Keratinocyte (primary cell): Measurements from ENCODE around the gene RTL1. TPM values are rescaled to one million over a fixed set of nuclear protein-coding genes. Genes with fewer than 3 reads are reported as not detected.

Source experiments
- DNase-seq: peaks from one replicate; pipeline ENCODE4 v3.0.0-alpha.2; 2011; ENCODE audit warnings: low read depth, missing footprints, low spot score
- FAIRE-seq: peaks from 2 replicates; lab custom pipeline; 2011; peaks lifted over from hg19 to GRCh38; lab: Jason Lieb, UNC
- H2AFZ ChIP-seq: 2 replicates; pipeline ENCODE4 v1.6.0; 2012; ENCODE audit warnings: low read length, control low read depth, inconsistent platforms; ENCODE audit not compliant: control insufficient read depth
- H3K27ac ChIP-seq: 2 replicates; pipeline ENCODE4 v1.5.1; 2011; ENCODE audit warnings: low read length; ENCODE audit not compliant: control insufficient read depth, insufficient read depth
- H3K27me3 ChIP-seq: 3 replicates; pipeline ENCODE4 v1.6.0; 2011; ENCODE audit warnings: low read length; ENCODE audit not compliant: control insufficient read depth, insufficient read depth; ENCODE audit errors: extremely low read depth
- H3K36me3 ChIP-seq, 2 experiments: 2 replicates in 1 of 2; 3 replicates in 1 of 2; pipeline ENCODE4 v1.5.1; 2011; ENCODE audit warnings: low read length in 2 of 2, mild to moderate bottlenecking in 1 of 2; ENCODE audit not compliant: control insufficient read depth in 2 of 2, insufficient read depth in 2 of 2; ENCODE audit errors: extremely low read depth in 1 of 2
- H3K4me1 ChIP-seq: 3 replicates; pipeline ENCODE4 v1.5.1; 2011; ENCODE audit warnings: low read length; ENCODE audit not compliant: control insufficient read depth, insufficient read depth; ENCODE audit errors: extremely low read depth
- H3K4me2 ChIP-seq: 3 replicates; pipeline ENCODE4 v1.6.0; 2011; ENCODE audit warnings: low read depth, low read length; ENCODE audit not compliant: control insufficient read depth, insufficient read depth; ENCODE audit errors: extremely low read depth
- H3K4me3 ChIP-seq, 3 experiments: fragments of 200-600 bp in 1 of 3; sonication (generic) in 1 of 3; 2 replicates in 2 of 3; 3 replicates in 1 of 3; pipeline ENCODE4 v1.5.1; 2011 to 2016; ENCODE audit warnings: low read length in 3 of 3, mild to moderate bottlenecking in 3 of 3, control low read depth in 2 of 3, inconsistent platforms in 1 of 3, low read depth in 1 of 3, mixed read lengths in 1 of 3, mixed run types in 1 of 3, moderate library complexity in 1 of 3; ENCODE audit not compliant: control insufficient read depth in 2 of 3, insufficient read depth in 2 of 3; ENCODE audit errors: extremely low read depth in 1 of 3
- H3K79me2 ChIP-seq: 2 replicates; pipeline ENCODE4 v1.6.0; 2012; ENCODE audit warnings: low read length; ENCODE audit not compliant: control insufficient read depth, insufficient read depth
- H3K9ac ChIP-seq: 3 replicates; pipeline ENCODE4 v1.6.0; 2011; ENCODE audit warnings: low read length; ENCODE audit not compliant: control insufficient read depth, insufficient read depth; ENCODE audit errors: extremely low read depth
- H3K9me1 ChIP-seq: 3 replicates; pipeline ENCODE4 v1.6.0; 2011; ENCODE audit warnings: low read length; ENCODE audit not compliant: control insufficient read depth, insufficient read depth; ENCODE audit errors: extremely low read depth
- H3K9me3 ChIP-seq: 2 replicates; pipeline ENCODE4 v1.5.1; 2012; ENCODE audit warnings: low read depth, low read length; ENCODE audit not compliant: control insufficient read depth
- H4K20me1 ChIP-seq: 3 replicates; pipeline ENCODE4 v1.6.0; 2011; ENCODE audit warnings: low read length; ENCODE audit not compliant: control insufficient read depth, insufficient read depth; ENCODE audit errors: extremely low read depth
- CTCF ChIP-seq, 3 experiments: IDR thresholded peaks in 1 of 3; conservative IDR thresholded peaks in 1 of 3; optimal IDR thresholded peaks in 1 of 3; 2 replicates in 2 of 3; 3 replicates in 1 of 3; pipeline versions ENCODE3 to v1.5.1; 2011; ENCODE audit warnings: low read length in 3 of 3, mild to moderate bottlenecking in 3 of 3, moderate library complexity in 2 of 3, control low read depth in 1 of 3, inconsistent platforms in 1 of 3; ENCODE audit not compliant: insufficient read depth in 2 of 3; ENCODE audit errors: extremely low read depth in 1 of 3
- EZH2 ChIP-seq: IDR thresholded peaks from one replicate; pipeline ENCODE4 v1.6.1; 2012; ENCODE audit warnings: inconsistent platforms, mild to moderate bottlenecking, low read length, moderate library complexity
- dilution Hi-C: fragments of 300-500 bp; cut with MboI; formaldehyde crosslinking; loops from one replicate; pipeline ENCODE4 v1.7.0; 2020; ENCODE audit warnings: low sequenced_read_pairs; ENCODE audit not compliant: extremely low pct_ligation_motif_present
- polyA plus RNA-seq, 5 experiments: library from polyadenylated mRNA; depleted of rRNA in 3 of 5; stranded (reverse) in 3 of 5; stranded (forward) in 1 of 5; unstranded in 1 of 5; fragments of >200 nt; gene quantifications; 1 replicate in 1 of 5; 2 replicates in 3 of 5; 3 replicates in 1 of 5; pipeline versions ENCODE4 v1.2.1 to v1.2.3, GENCODE V29; 2011 to 2012; ENCODE audit warnings: missing spikeins in 2 of 5, low read depth in 1 of 5, low replicate concordance in 1 of 5

RTL1 gene
- polyA plus RNA-seq, 1 donor (not counting 4 experiments of a cell fraction or from before 2014, with no cell fraction given): not detected

GRCh38 chr14:100885617-100886016, 17.9 kb downstream of the RTL1 start:
- Histone ChIP-seq H3K9me1 (no peaks in the 10 kb centered on the region), H3K4me3 (no peak overlapping the region), H3K79me2 (no peaks in the 10 kb centered on the region), H4K20me1 (no peaks in the 10 kb centered on the region), H3K27ac (no peak overlapping the region), H3K36me3 (no peaks in the 10 kb centered on the region), H3K27me3 (no peaks in the 10 kb centered on the region), H3K4me2 (no peak overlapping the region), H3K9ac (no peak overlapping the region), H3K4me1 (no peaks in the 10 kb centered on the region), H3K9me3 (peaks cover 9% of the 10 kb centered on the region), H2AFZ (no peak overlapping the region)
- dilution Hi-C loops: no loop called here
- TF ChIP-seq EZH2: no peak
- no peak for TF ChIP-seq CTCF (optimal IDR thresholded peaks at IDR 0.05 in 1 of 3, IDR thresholded peaks at IDR 0.05 in 1 of 3, conservative IDR thresholded peaks at IDR 0.05 in 1 of 3; ENCODE audit: extremely low read depth in 1 of 3, insufficient read depth in 2 of 3, low read length in 3 of 3)
- no peak for FAIRE-seq
- DNase-seq: no peak

GRCh38 chr14:100885196-100885595, 18.3 kb downstream of the RTL1 start:
- Histone ChIP-seq H3K36me3 (no peaks in the 10 kb centered on the region), H3K4me2 (no peak overlapping the region), H3K9me3 (peaks cover 11% of the 10 kb centered on the region), H3K9me1 (no peaks in the 10 kb centered on the region), H3K9ac (no peak overlapping the region), H4K20me1 (no peaks in the 10 kb centered on the region), H3K4me3 (no peak overlapping the region), H3K79me2 (no peaks in the 10 kb centered on the region), H2AFZ (no peak overlapping the region), H3K27me3 (no peaks in the 10 kb centered on the region), H3K4me1 (no peaks in the 10 kb centered on the region), H3K27ac (no peak overlapping the region)
- FAIRE-seq (no peak), DNase-seq (no peak)
- no peak for TF ChIP-seq EZH2
- TF ChIP-seq CTCF (optimal IDR thresholded peaks at IDR 0.05 in 1 of 3, IDR thresholded peaks at IDR 0.05 in 1 of 3, conservative IDR thresholded peaks at IDR 0.05 in 1 of 3; ENCODE audit: extremely low read depth in 1 of 3, insufficient read depth in 2 of 3, low read length in 3 of 3): no peak
- dilution Hi-C loops: no loop called here
